HCT116 (cell line): Measurements from ENCODE around the gene CFAP61. TPM values are rescaled to one million over a fixed set of nuclear protein-coding genes. Genes with fewer than 3 reads are reported as not detected.
A peak's percentile ranks its signal among the peaks of the same experiment; 100 is the strongest.

ENCODE experiments used
- ATAC-seq: fragments of 200-7000 bp; cut with Tn5 transposase; 2 replicates; pipeline ENCODE4 v1.9.1; 2020; ENCODE audit warnings: mild to moderate bottlenecking, moderate library complexity
- BruUV-seq: library from RNA; stranded (reverse); fragments of 400-500 nt; replicated peaks from 2 replicates; lab custom pipeline; 2021; lab: Mats Ljungman, UMichigan
- CTCF ChIA-PET: fragments of 300-600 bp; sonication (Branson Sonifier 250); formaldehyde crosslinking; loops from one replicate; lab custom pipeline; 2021; ENCODE audit warnings: antibody characterized with exemption; lab: Charles Lee
- POLR2A ChIA-PET: fragments of 300-600, 350-600 bp; sonication (Branson Sonifier 250); formaldehyde crosslinking; loops from one replicate; lab custom pipeline; 2021; ENCODE audit warnings: antibody characterized with exemption; lab: Charles Lee
- RAD21 ChIA-PET, 2 experiments: fragments of 300-600 bp; sonication (Branson Sonifier 250); formaldehyde crosslinking; loops; one replicate each; lab custom pipeline; 2023; ENCODE audit warnings: low total read pairs in 2 of 2; ENCODE audit not compliant: uncharacterized antibody in 2 of 2, unreplicated experiment in 2 of 2, low non-redundant PET in 1 of 2; lab: Charles Lee
- DNase-seq: peaks from one replicate; pipeline ENCODE4 v3.0.0-alpha.2; 2010; ENCODE audit warnings: low read depth, low spot score
- H2AFZ ChIP-seq: fragments of 200-600 bp; shearing (Covaris generic), sonication (generic); 2 replicates; pipeline ENCODE4 v1.6.1; 2017; ENCODE audit warnings: low read depth, mixed run types, mixed read lengths, antibody characterized with exemption, low read length; ENCODE audit not compliant: poor library complexity, severe bottlenecking
- H3K27ac ChIP-seq: 2 replicates; pipeline ENCODE4 v1.5.1; 2012; ENCODE audit warnings: low read depth, low read length
- H3K27me3 ChIP-seq: fragments of 200-600 bp; sonication (generic); 2 replicates; pipeline ENCODE4 v1.6.1; 2016; ENCODE audit warnings: mixed run types, low read length, mixed read lengths; ENCODE audit not compliant: insufficient read depth
- H3K36me3 ChIP-seq, 2 experiments: fragments of 200-500 bp in 1 of 2; fragments of 200-600 bp in 1 of 2; sonication (Bioruptor generic) in 1 of 2; sonication (generic) in 1 of 2; 2 replicates each; pipeline versions ENCODE4 v1.5.1 to v1.6.1; 2014 to 2016; ENCODE audit warnings: low read length in 2 of 2, inconsistent platforms in 1 of 2, mixed read lengths in 1 of 2, mixed run types in 1 of 2; ENCODE audit not compliant: insufficient read depth in 2 of 2, control insufficient read depth in 1 of 2
- H3K4me1 ChIP-seq, 2 experiments: fragments of 200-600 bp in 1 of 2; sonication (generic) in 1 of 2; 2 replicates each; pipeline versions ENCODE4 v1.5.1 to v1.6.1; 2012 to 2017; ENCODE audit warnings: low read length in 2 of 2, inconsistent platforms in 1 of 2, mild to moderate bottlenecking in 1 of 2, mixed read lengths in 1 of 2, mixed run types in 1 of 2, moderate library complexity in 1 of 2; ENCODE audit not compliant: insufficient read depth in 2 of 2, control insufficient read depth in 1 of 2
- H3K4me2 ChIP-seq: fragments of 200-600 bp; sonication (generic); 2 replicates; pipeline ENCODE4 v1.6.1; 2017; ENCODE audit warnings: mixed run types, low read length, mixed read lengths
- H3K4me3 ChIP-seq, 2 experiments: fragments of 200-600 bp in 1 of 2; sonication (generic) in 1 of 2; replicated peaks in 1 of 2; 2 replicates each; pipeline ENCODE4 v1.5.1; 2011 to 2016; ENCODE audit warnings: low read length in 2 of 2, control low read depth in 1 of 2, low read depth in 1 of 2, mild to moderate bottlenecking in 1 of 2, mixed read lengths in 1 of 2, mixed run types in 1 of 2
- H3K79me2 ChIP-seq: fragments of 200-600 bp; sonication (generic); 2 replicates; pipeline ENCODE4 v1.6.1; 2017; ENCODE audit warnings: mild to moderate bottlenecking, mixed run types, low read length, moderate library complexity, mixed read lengths; ENCODE audit not compliant: insufficient read depth
- H3K9ac ChIP-seq: fragments of 200-600 bp; sonication (generic); 2 replicates; pipeline ENCODE4 v1.6.1; 2016; ENCODE audit warnings: low read length, mixed read lengths
- H3K9me2 ChIP-seq: fragments of 200-600 bp; sonication (generic), shearing (Covaris generic); 2 replicates; pipeline ENCODE4 v1.6.1; 2017; ENCODE audit warnings: mixed run types, mild to moderate bottlenecking, moderate library complexity; ENCODE audit not compliant: insufficient read depth
- H3K9me3 ChIP-seq, 2 experiments: fragments of 200-500 bp in 1 of 2; fragments of 200-600 bp in 1 of 2; sonication (Bioruptor generic) in 1 of 2; sonication (generic) in 1 of 2; 2 replicates each; pipeline ENCODE4 v1.6.1; 2014 to 2017; ENCODE audit warnings: low read length in 2 of 2, mixed read lengths in 2 of 2, inconsistent platforms in 1 of 2, low read depth in 1 of 2, mild to moderate bottlenecking in 1 of 2, mixed run types in 1 of 2, moderate library complexity in 1 of 2; ENCODE audit not compliant: control insufficient read depth in 1 of 2, insufficient read depth in 1 of 2
- H4K20me1 ChIP-seq: fragments of 200-600 bp; sonication (generic), shearing (Covaris generic); 2 replicates; pipeline ENCODE4 v1.6.1; 2017; ENCODE audit warnings: mixed run types, mild to moderate bottlenecking, moderate library complexity; ENCODE audit not compliant: insufficient read depth
- CTCF ChIP-seq, 3 experiments: fragments of 200-600 bp in 1 of 3; sonication (generic) in 1 of 3; IDR thresholded peaks in 2 of 3; conservative IDR thresholded peaks in 1 of 3; 2 replicates each; pipeline ENCODE4 v1.5.1; 2012 to 2017; ENCODE audit warnings: low read depth in 2 of 3, low read length in 2 of 3, antibody characterized with exemption in 1 of 3, borderline replicate concordance in 1 of 3, control low read depth in 1 of 3, mild to moderate bottlenecking in 1 of 3, mixed read lengths in 1 of 3, mixed run types in 1 of 3, moderate library complexity in 1 of 3; ENCODE audit not compliant: insufficient read depth in 1 of 3
- EZH2 ChIP-seq: fragments of 200-600 bp; sonication (generic); IDR thresholded peaks from 2 replicates; pipeline ENCODE4 v1.6.1; 2017; ENCODE audit warnings: antibody characterized with exemption, mixed run types
- JUND ChIP-seq: IDR thresholded peaks from 2 replicates; pipeline ENCODE4 v1.6.1; 2012
- RAD21 ChIP-seq: IDR thresholded peaks from 2 replicates; pipeline ENCODE4 v1.6.1; 2012; ENCODE audit warnings: low read depth, mild to moderate bottlenecking
- SIN3A ChIP-seq: IDR thresholded peaks from 2 replicates; pipeline ENCODE4 v1.6.1; 2012; ENCODE audit warnings: low read depth
- SP1 ChIP-seq: IDR thresholded peaks from 2 replicates; pipeline ENCODE4 v1.6.1; 2012; ENCODE audit warnings: low read depth
- TCF7L2 ChIP-seq: IDR thresholded peaks from 2 replicates; pipeline ENCODE4 v1.7.0; 2011; ENCODE audit warnings: borderline replicate concordance, inconsistent platforms; ENCODE audit not compliant: insufficient read depth, insufficient read length; ENCODE audit errors: extremely low read depth
- ZBTB33 ChIP-seq: IDR thresholded peaks from 2 replicates; pipeline ENCODE4 v1.6.1; 2011; ENCODE audit warnings: mild to moderate bottlenecking, low read length, moderate library complexity; ENCODE audit not compliant: insufficient replicate concordance; ENCODE audit errors: extremely low read depth
- ZFX ChIP-seq: fragments of 450-650 bp; IDR thresholded peaks from 2 replicates; pipeline ENCODE4 v1.6.1; 2017
- intact Hi-C: fragments of 100-400 bp; cut with micrococcal nuclease; formaldehyde crosslinking; loops from 2 replicates; pipeline ENCODE4 v1.10.0; 2022
- total RNA-seq: library from RNA; stranded (reverse); gene quantifications from one replicate; pipeline ENCODE4 v1.2.1, GENCODE V29; 2021; ENCODE audit not compliant: unreplicated experiment

Gene CFAP61
- total RNA-seq, 1 experiment from 2014 or later, result 1.7 TPM

DNA sequence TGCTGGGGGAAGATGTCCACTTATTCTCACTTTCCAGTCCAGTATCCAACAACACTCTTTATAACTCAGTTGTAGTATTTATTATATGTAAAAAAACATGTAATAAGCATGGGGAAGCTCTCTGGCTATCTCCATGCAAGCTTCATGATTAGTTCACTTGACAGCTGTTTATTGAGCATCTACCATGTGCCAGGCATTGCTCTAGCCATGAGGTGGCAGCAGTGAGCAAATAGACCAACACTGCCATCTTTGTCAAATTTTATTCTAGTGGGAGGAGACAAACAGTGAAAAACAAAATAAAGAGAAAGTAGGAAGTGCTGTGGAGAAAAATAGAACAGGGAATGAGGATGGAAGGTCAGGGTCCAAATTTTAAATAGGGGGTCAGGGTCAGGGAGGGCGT, 131.8 kb downstream of the CFAP61 start:
- Histone ChIP-seq H3K9me2 (no peaks in the 10 kb centered on the region), H3K4me1 (no peaks in the 10 kb centered on the region), H2AFZ (no peak overlapping the region), H3K9ac (no peak overlapping the region), H3K79me2 (no peaks in the 10 kb centered on the region), H4K20me1 (no peaks in the 10 kb centered on the region), H3K27ac (no peak overlapping the region), H3K9me3 (no peaks in the 10 kb centered on the region), H3K4me2 (no peak overlapping the region), H3K27me3 (no peaks in the 10 kb centered on the region), H3K36me3 (no peaks in the 10 kb centered on the region), H3K4me3 (no peak overlapping the region)
- ChIA-PET CTCF (interaction anchor here (0.9 kb wide), 1 partner anchor 53 kb away, joined by 3 read pairs; no protein-coding TSS in a partner anchor), RAD21 (no interaction called here), POLR2A (interaction anchor here (0.9 kb wide), 1 partner anchor 18 kb away, joined by 3 read pairs; no protein-coding TSS in a partner anchor)
- ATAC-seq (peak; percentile 80), DNase-seq (no peak)
- intact Hi-C loops, result no loop called here
- BruUV-seq, result no TSS peak
- TF ChIP-seq ZBTB33, result no peak
- TF ChIP-seq ZFX, result no peak
- TF ChIP-seq CTCF (IDR thresholded peaks at IDR 0.05 in 2 of 3, conservative IDR thresholded peaks at IDR 0.05 in 1 of 3; ENCODE audit: borderline replicate concordance in 1 of 3, insufficient read depth in 1 of 3, low read depth in 2 of 3, low read length in 2 of 3), result peak; percentile 21 to 68 (median 67); a peak in 4 of 6 replicates
- no peak for TF ChIP-seq SIN3A
- no peak for TF ChIP-seq SP1
- no peak for TF ChIP-seq TCF7L2
- no peak for TF ChIP-seq EZH2
- peak; percentile 16; the same call in 1 of the 2 replicates for TF ChIP-seq RAD21
- no peak for TF ChIP-seq JUND
